A673 (cell line): ENCODE measurements around the gene SLC2A9.

Source experiments
- CTCF ChIP-seq: fragments of 300-800, 200-600 bp; sonication (generic); conservative IDR thresholded peaks from 2 replicates; pipeline ENCODE4 v1.5.1; 2017; ENCODE audit warnings: low read depth, mild to moderate bottlenecking, antibody characterized with exemption, low read length, moderate library complexity, mixed read lengths
- EZH2 ChIP-seq: fragments of 200-600 bp; sonication (generic); IDR thresholded peaks from 2 replicates; pipeline ENCODE4 v1.6.1; 2017; ENCODE audit warnings: borderline replicate concordance, low read depth, mild to moderate bottlenecking, mixed read lengths, antibody characterized with exemption, low read length; ENCODE audit not compliant: poor library complexity, severe bottlenecking

- no peak for TF ChIP-seq CTCF
- no peak for TF ChIP-seq EZH2
Measured at GRCh38 chr4:10032625-10033024, 11.3 kb upstream of the SLC2A9 start.
